GM12891 (cell line): Measurements from ENCODE around the gene CFAP74.
"Not testable (repeated sequence)": the region's sequence is repeated elsewhere in the genome, so short reads cannot be mapped to it uniquely, and the experiment has no call there.

Experiments used
- DNase-seq: peaks from one replicate; pipeline ENCODE4 v3.0.0; 2011; ENCODE audit warnings: low spot score; ENCODE audit not compliant: insufficient read length
- FAIRE-seq: peaks from 2 replicates; lab custom pipeline; 2011; peaks lifted over from hg19 to GRCh38; lab: Jason Lieb, UNC
- PAX5 ChIP-seq: IDR thresholded peaks from 2 replicates; pipeline ENCODE4 v1.6.1; 2011; ENCODE audit warnings: low read length, moderate library complexity, mild to moderate bottlenecking; ENCODE audit not compliant: insufficient read depth, severe bottlenecking
- POLR2A ChIP-seq: IDR thresholded peaks from 2 replicates; pipeline ENCODE4 v1.6.1; 2011; ENCODE audit warnings: low read depth, low read length, control low read depth
- POLR2AphosphoS5 ChIP-seq: IDR thresholded peaks from 2 replicates; pipeline ENCODE4 v1.6.1; 2011; ENCODE audit warnings: low read depth, low read length, control low read depth
- POU2F2 ChIP-seq: IDR thresholded peaks from 2 replicates; pipeline ENCODE4 v1.6.1; 2011; ENCODE audit warnings: low read depth, mild to moderate bottlenecking, control low read depth, low read length, moderate library complexity
- SPI1 ChIP-seq: IDR thresholded peaks from 2 replicates; pipeline ENCODE4 v1.6.1; 2011; ENCODE audit warnings: low read depth, low read length, control low read depth
- TAF1 ChIP-seq: IDR thresholded peaks from 2 replicates; pipeline ENCODE4 v1.6.1; 2011; ENCODE audit warnings: low read depth, low read length, control low read depth

Gene CFAP74

GRCh38 chr1:1987142-1987510, 16.5 kb downstream of the CFAP74 start:
- DNase-seq (no peak), FAIRE-seq (no peak)
- TF ChIP-seq SPI1: no peak
- no peak for TF ChIP-seq POLR2A
- TF ChIP-seq POU2F2: no peak
- no peak for TF ChIP-seq TAF1
- TF ChIP-seq PAX5: no peak
- TF ChIP-seq POLR2AphosphoS5: no peak

DNA sequence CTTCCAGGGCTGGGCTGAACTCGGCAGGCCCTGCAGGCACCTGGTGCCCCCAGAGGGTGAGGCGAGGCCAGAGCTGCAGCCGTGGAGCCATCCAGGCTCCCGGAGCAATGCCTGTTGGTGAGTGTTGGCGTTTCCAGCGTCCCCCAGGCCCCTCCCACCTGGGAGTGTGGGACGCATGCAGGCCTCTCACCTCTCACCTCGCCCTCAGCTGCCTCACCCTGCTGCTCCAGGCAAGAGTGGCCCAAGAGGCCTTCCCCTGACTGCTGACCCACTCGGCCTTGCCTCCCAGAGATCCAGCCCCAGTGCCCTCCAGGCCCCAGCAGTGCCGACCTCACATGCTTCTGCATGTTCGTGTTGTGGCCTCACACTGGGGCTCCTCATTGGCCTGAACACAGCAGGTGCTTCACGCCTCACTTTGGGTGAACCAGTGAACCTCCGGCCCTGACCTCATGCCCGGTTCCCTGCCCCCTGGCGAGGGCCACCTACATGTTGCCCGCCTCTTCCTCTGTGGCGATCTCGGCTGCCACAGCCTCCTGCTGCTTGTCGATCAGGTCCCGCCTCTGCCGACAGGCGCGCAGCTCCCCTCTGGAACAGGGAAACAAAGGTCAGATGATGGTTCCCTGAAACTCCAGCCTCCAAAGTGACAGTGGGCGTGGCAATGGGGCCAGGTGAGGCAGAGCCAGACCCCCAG, 17.0 kb downstream of the CFAP74 start:
- FAIRE-seq (no peak), DNase-seq (no peak)
- no peak for TF ChIP-seq POLR2AphosphoS5
- TF ChIP-seq TAF1: no peak
- no peak for TF ChIP-seq POU2F2

DNA sequence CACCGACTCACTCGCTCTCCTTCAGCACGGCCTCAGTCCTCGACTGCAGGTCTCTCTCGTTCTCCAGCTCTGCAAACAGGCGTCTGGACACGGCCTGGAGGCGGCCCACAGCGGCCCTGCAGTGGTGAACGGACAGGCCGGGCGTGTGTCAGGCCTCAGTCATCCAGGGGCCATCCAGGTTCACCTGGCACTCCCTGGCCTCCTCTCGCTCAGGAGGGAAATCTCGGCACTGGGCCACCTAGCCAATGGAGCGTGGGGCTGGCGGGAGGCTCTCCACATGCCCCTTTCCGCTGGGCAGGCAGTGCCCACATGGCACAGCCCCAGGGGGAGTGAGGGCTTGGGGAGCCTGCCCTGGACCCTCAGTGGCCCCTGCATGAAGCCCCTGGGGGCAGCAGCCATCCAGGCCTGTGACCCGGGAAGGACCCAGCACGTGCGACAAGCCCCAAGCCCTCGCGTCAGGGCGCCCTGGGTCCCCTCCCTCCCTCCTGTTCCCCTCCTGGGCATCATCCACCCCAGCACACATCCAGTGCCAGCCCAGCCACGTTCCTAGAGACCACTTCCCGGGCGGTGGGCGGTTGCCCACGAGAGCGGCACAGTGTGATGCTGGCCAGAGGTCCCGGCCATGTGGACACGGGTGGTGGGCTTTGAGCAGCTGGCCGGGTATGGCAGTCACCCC, 18.1 kb downstream of the CFAP74 start:
- FAIRE-seq (no peak), DNase-seq (no peak)
- TF ChIP-seq SPI1 (no peak), POLR2A (no peak), TAF1 (no peak), PAX5 (no peak), POU2F2 (no peak), POLR2AphosphoS5 (no peak)

DNA sequence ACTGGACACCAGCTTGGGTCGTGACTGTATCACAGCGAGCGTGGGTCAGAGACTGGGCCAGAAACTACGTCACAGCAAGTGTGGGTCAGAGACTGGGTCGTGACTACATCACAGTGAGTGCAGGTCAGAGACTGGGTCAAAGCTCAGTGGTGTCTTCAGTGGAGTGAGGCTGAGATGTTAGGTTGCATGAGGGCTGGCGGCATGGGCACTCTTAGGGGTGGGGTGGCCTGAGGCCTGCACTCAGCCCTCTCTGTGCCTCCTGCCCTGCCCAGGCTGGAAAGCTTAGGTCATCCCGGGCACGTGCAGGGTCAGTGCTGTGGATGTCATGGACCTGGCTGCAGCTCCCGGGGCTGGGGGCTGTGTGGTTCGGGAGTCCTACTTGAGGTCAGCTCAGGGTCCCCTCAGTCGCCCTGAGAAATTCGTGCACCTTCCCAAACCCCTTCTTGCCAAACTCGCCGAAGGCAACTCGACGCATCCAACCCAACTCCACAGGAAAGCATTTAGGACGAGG, 19.0 kb downstream of the CFAP74 start:
- no peak for DNase-seq
- TF ChIP-seq POU2F2: no peak
- TF ChIP-seq SPI1: no peak
- TF ChIP-seq POLR2A: no peak
- TF ChIP-seq TAF1: no peak
- TF ChIP-seq POLR2AphosphoS5: no peak
- TF ChIP-seq PAX5: no peak
- FAIRE-seq: no peak

DNA sequence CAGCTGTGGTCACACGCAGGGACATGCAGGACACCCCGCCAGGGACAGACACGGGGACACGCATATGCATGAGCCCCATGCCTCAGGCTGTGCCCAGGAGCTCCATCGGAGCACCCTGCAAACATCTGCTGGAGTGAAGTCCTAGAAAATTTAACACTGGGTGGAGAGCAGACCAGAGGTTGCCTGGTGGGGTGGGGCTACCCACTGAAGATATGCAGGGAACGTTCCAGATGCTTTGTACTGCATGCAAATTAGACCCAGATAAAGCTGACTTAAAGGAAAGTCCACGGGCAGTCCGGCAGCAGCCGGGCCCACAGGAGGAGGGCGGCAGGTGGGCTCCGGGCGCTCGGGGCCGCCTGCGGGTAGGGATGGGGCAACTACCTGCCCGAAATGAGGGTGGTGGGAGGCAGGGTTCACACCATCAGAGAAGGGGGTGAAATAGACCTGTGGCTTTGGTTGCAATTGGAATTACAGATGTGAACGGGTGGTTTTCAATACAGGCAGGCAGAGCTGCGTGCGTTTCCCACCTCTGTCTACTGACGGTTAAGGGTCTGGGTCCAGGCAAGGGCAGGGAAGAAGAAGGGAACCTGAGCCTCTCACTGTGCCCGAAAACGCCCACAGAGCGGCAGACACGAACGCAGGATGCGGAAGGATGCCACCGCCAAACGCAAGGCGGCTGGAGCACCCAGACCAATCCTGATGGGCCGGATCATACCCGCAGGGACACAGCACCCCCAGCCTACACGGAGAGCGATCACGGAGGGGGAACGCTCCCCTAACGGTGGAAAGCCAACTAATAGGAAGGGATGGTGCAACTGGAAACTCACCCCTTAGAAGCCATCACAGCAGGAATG, 21.0 kb downstream of the CFAP74 start:
- no peak for DNase-seq
- no peak for FAIRE-seq
- no peak for TF ChIP-seq TAF1
- TF ChIP-seq POLR2AphosphoS5: no peak
- no peak for TF ChIP-seq POU2F2

DNA sequence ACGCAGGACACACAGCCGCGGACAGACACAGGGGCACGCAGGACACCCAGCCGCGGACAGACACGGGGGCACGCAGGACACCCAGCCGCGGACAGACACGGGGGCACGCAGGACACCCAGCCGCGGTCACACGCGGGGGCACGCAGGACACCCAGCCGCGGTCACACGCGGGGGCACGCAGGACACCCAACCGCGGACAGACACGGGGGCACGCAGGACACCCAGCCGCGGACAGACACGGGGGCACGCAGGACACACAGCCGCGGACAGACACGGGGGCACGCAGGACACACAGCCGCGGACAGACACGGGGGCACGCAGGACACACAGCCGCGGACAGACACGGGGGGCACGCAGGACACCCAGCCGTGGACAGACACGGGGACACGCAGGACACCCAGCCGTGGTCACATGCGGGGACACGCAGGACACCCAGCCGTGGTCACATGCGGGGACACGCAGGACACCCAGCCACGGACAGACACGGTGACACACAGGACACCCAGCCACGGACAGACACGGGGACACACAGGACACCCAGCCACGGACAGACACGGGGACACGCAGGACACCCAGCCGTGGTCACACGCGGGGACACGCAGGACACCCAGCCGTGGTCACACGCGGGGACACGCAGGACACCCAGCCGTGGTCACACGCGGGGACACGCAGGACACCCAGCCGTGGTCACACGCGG, 21.8 kb downstream of the CFAP74 start:
- not testable (repeated sequence) for DNase-seq, FAIRE-seq

DNA sequence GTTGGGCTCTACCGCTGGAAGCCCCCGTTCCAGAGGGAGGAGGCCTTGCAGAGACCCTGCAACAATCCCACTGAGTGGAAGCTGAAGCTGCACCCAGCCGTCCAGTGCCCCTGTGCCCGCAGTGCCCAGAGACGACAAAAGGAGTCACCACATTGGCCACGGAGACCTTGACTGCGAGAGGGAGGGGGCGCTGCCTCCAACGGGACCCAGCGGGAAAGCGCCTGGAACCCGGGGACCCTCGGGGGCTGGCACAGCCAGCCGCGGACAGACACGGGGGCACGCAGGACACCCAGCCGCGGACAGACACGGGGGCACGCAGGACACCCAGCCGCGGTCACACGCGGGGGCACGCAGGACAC, 22.5 kb downstream of the CFAP74 start:
- TF ChIP-seq POU2F2 (no peak), POLR2AphosphoS5 (no peak), TAF1 (no peak), PAX5 (no peak), POLR2A (no peak), SPI1 (no peak)
- DNase-seq: no peak
- FAIRE-seq: no peak

- FAIRE-seq (no peak), DNase-seq (no peak)
- TF ChIP-seq TAF1 (no peak), POU2F2 (no peak), POLR2AphosphoS5 (no peak), POLR2A (no peak), PAX5 (no peak), SPI1 (no peak)
Measured at GRCh38 chr1:1980467-1981141, 23.0 kb downstream of the CFAP74 start.

- FAIRE-seq (no peak), DNase-seq (no peak)
- TF ChIP-seq POU2F2: no peak
- TF ChIP-seq PAX5: no peak
- TF ChIP-seq TAF1: no peak
- TF ChIP-seq POLR2AphosphoS5: no peak
- TF ChIP-seq SPI1: no peak
- TF ChIP-seq POLR2A: no peak
Measured at GRCh38 chr1:1979482-1980165, 24.0 kb downstream of the CFAP74 start.

GRCh38 chr1:1978690-1979481, 24.7 kb downstream of the CFAP74 start:
- FAIRE-seq, DNase-seq: not testable (repeated sequence)
